Ishikawa (cell line): Measurements from ENCODE around the gene HCN4.

Experiments
- CEBPB ChIP-seq: IDR thresholded peaks from 2 replicates; pipeline ENCODE4 v1.6.1; 2012
- CREB1 ChIP-seq: IDR thresholded peaks from 2 replicates; pipeline ENCODE4 v1.6.1; 2012; ENCODE audit warnings: low read depth
- EGR1 ChIP-seq: IDR thresholded peaks from 2 replicates; pipeline ENCODE4 v1.6.1; 2012
- EP300 ChIP-seq: IDR thresholded peaks from 2 replicates; pipeline ENCODE4 v1.6.1; 2012; ENCODE audit warnings: borderline replicate concordance
- FOXM1 ChIP-seq: IDR thresholded peaks from 2 replicates; pipeline ENCODE4 v1.6.1; 2012; ENCODE audit warnings: low read depth, borderline replicate concordance
- NFIC ChIP-seq: IDR thresholded peaks from 2 replicates; pipeline ENCODE4 v1.6.1; 2012
- RAD21 ChIP-seq: IDR thresholded peaks from 2 replicates; pipeline ENCODE4 v1.6.1; 2012; ENCODE audit warnings: low read depth
- TAF1 ChIP-seq: IDR thresholded peaks from 2 replicates; pipeline ENCODE4 v1.6.1; 2012; ENCODE audit warnings: low read depth, mild to moderate bottlenecking
- TCF12 ChIP-seq: IDR thresholded peaks from 2 replicates; pipeline ENCODE4 v1.6.1; 2012; ENCODE audit warnings: low read depth
- TEAD4 ChIP-seq: IDR thresholded peaks from 2 replicates; pipeline ENCODE4 v1.6.1; 2012
- YY1 ChIP-seq: IDR thresholded peaks from 2 replicates; pipeline ENCODE4 v1.6.1; 2012; ENCODE audit warnings: low read depth
- ZBTB7A ChIP-seq: IDR thresholded peaks from 2 replicates; pipeline ENCODE4 v1.6.1; 2012; ENCODE audit warnings: low read depth
- TF ChIP-seq, protein P1 (sequence below): IDR thresholded peaks from 2 replicates; pipeline ENCODE4 v1.6.1; 2012; ENCODE audit warnings: low read depth, mild to moderate bottlenecking
- TF ChIP-seq, protein P2 (sequence below): IDR thresholded peaks from 2 replicates; pipeline ENCODE4 v1.6.1; 2012
- TF ChIP-seq, protein P3 (sequence below): IDR thresholded peaks from 2 replicates; pipeline ENCODE4 v1.6.1; 2012

The HCN4 gene

DNA sequence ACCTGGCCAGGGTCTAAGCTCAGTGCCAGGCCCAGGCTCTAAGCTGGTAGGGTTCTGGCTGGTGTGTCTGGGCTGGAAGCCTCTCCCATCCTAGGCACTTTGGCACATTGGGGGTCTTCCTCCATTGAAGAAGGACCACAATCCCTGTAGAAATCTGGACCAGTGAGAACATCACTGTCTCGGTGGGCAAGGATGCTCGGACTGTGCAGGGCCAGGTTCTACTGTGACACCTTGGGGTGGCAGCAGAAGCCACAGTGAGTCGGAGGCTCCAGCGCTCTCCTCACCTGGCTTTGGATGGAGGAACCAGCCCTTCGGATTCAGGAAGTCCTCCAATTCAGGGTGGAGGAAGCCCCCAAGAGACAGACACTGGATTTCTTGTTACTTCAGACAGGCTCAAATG is 17.5 kb upstream of the HCN4 start:
- no peak for TF ChIP-seq ZBTB7A
- no peak for TF ChIP-seq CREB1
- no peak for TF ChIP-seq NFIC
- no peak for TF ChIP-seq CEBPB
- no peak for TF ChIP-seq EP300
- TF ChIP-seq, protein P1, sequence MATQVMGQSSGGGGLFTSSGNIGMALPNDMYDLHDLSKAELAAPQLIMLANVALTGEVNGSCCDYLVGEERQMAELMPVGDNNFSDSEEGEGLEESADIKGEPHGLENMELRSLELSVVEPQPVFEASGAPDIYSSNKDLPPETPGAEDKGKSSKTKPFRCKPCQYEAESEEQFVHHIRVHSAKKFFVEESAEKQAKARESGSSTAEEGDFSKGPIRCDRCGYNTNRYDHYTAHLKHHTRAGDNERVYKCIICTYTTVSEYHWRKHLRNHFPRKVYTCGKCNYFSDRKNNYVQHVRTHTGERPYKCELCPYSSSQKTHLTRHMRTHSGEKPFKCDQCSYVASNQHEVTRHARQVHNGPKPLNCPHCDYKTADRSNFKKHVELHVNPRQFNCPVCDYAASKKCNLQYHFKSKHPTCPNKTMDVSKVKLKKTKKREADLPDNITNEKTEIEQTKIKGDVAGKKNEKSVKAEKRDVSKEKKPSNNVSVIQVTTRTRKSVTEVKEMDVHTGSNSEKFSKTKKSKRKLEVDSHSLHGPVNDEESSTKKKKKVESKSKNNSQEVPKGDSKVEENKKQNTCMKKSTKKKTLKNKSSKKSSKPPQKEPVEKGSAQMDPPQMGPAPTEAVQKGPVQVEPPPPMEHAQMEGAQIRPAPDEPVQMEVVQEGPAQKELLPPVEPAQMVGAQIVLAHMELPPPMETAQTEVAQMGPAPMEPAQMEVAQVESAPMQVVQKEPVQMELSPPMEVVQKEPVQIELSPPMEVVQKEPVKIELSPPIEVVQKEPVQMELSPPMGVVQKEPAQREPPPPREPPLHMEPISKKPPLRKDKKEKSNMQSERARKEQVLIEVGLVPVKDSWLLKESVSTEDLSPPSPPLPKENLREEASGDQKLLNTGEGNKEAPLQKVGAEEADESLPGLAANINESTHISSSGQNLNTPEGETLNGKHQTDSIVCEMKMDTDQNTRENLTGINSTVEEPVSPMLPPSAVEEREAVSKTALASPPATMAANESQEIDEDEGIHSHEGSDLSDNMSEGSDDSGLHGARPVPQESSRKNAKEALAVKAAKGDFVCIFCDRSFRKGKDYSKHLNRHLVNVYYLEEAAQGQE: no peak
- no peak for TF ChIP-seq TEAD4
- TF ChIP-seq YY1: no peak
- TF ChIP-seq RAD21: no peak
- TF ChIP-seq, protein P2, sequence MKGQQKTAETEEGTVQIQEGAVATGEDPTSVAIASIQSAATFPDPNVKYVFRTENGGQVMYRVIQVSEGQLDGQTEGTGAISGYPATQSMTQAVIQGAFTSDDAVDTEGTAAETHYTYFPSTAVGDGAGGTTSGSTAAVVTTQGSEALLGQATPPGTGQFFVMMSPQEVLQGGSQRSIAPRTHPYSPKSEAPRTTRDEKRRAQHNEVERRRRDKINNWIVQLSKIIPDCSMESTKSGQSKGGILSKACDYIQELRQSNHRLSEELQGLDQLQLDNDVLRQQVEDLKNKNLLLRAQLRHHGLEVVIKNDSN: no peak

DNA sequence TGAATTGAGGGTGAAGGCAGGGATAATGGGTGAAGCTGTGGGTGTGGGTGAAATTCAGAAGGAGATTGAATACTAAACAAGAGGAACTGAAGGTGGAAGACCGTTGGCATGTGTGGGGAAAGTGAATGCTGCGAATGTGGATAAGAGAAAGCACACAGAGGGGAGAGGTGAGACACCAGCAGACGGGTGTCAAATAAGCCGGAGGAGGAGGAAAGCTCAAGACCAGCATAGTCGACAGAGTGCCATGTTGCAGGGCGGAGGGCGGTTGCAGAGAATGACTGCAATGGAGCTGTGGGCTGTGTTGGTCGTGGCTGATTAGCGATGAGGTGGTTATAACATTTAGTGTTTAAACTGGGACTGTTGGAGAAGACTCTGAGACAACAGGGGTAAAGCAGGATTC is 16.4 kb upstream of the HCN4 start:
- TF ChIP-seq TEAD4 (no peak), TCF12 (no peak), EGR1 (no peak), CEBPB (no peak), FOXM1 (no peak), EP300 (no peak), CREB1 (no peak), NFIC (no peak), TAF1 (no peak), ZBTB7A (no peak)
- TF ChIP-seq, protein P3, sequence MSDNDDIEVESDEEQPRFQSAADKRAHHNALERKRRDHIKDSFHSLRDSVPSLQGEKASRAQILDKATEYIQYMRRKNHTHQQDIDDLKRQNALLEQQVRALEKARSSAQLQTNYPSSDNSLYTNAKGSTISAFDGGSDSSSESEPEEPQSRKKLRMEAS: no peak
- TF ChIP-seq, protein P2: no peak
- TF ChIP-seq, protein P1: no peak

DNA sequence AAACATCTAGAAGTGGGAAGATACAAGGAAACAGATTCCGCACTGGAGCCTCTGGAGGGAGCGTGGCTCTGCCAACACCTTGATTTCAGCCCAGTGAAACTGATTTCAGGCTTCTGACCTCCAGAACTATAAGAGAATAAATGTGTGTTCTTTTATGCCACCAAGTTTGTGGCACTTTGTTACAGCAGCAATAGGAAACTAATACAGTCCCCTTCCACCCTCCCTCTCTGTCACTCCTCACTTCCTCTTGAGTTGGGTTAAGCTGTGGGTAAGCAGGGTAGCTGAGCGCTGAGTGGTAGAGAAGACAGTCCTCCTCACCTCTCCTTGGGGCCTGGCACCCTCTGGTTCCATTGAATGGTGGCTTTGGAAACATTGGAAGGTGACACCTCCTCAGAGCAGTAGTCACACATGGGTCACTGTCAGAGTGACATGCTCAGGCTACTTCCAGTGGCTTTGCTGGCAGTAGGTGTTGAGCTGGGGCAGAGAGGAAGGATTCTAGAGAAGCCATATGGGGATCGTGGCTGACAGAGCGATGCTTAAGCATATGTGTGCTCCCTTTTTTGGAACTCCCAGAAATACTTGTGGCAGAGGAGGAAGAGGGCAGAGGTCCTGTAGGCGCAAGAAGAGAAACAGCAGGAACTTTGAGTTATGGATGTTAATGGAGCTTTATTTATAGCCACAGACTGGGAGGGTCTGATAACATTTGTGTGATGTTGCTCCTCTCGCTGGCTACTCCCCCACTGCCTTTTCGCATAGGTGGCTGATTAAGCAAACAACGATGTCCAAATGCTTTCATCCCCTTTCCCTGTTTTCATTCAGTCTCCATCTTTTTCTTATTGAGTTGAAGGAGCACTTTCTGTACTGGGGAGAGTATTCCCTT is 14.8 kb upstream of the HCN4 start:
- TF ChIP-seq CEBPB (no peak), TCF12 (no peak), EGR1 (no peak), ZBTB7A (no peak), EP300 (no peak), CREB1 (no peak)

DNA sequence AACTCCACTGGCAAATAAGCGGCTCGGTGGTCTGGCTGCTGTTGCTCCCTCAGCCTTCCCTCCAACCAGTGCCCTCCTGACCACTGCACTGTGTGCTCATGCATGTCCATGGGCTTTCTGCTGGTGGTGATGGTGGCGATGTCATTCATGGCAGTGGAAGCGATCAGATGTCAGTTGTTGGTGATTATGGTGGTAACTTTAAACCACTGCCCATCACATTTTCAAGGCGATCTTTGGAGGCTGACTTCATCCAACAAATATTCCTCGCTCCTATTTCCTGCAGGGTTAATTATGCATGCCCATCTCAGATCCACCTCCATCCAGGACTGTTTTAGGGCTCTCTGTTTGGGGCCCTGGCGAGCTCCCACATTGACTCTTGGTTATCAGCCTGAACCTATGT is 13.4 kb upstream of the HCN4 start:
- TF ChIP-seq, protein P3: no peak
- TF ChIP-seq YY1: no peak
- no peak for TF ChIP-seq CEBPB

DNA sequence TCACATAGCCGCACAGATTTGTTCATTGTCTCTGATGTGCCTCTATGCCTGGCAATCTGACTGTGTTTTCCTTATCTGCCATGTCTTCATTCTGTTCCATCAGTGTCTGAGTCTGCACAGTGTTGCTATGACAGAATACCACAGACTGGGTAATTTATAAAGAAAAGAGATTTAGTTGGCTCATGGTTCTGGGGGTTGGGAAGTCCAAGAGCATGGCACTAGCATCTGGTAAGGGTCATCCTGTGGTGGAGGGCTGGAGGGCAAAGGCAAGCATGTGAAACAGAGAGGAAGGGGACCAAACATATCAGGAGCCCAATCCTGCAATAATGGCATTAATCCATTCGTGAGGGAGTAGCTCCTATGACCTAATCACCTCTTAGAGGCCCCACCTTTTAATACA is 11.9 kb upstream of the HCN4 start:
- TF ChIP-seq TAF1 (no peak), FOXM1 (no peak), TEAD4 (no peak), CREB1 (no peak), CEBPB (no peak), EP300 (no peak)

DNA sequence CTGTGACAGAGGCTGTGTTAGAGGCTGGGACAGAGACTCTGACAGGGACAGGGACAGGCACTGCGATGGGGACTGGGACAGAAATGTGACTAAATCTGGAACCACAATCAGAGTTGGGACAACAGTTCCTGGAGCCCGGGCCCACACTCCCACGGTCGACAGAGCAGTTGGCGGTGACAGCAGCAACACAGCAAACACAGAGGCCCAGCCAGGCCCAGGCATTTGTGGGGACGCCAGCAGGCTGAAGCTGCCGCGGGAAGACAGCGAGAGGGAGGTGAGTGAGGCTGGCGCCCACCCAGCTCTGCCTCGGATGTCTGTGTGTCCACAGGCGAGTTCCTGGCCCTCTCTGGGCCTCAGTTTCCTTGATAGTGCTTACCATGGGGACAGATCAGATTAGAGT is 9.3 kb upstream of the HCN4 start:
- no peak for TF ChIP-seq CREB1
- no peak for TF ChIP-seq RAD21
- no peak for TF ChIP-seq CEBPB
- TF ChIP-seq, protein P1: no peak
- TF ChIP-seq TEAD4: no peak
- TF ChIP-seq TAF1: no peak
- TF ChIP-seq YY1: no peak
- TF ChIP-seq FOXM1: no peak
- TF ChIP-seq EGR1: no peak
